Parathyroid adenoma (tissue), 2 donors: ENCODE data around the gene MRPL36.

Source experiments
- H2AFZ ChIP-seq: fragments of 300-600 bp; sonication (generic); one replicate; pipeline ENCODE4 v1.7.0; 2017; ENCODE audit warnings: antibody characterized with exemption, mild to moderate bottlenecking
- H3K27ac ChIP-seq: fragments of 300-600 bp; sonication (generic); one replicate; pipeline ENCODE4 v1.7.0; 2017
- H3K27me3 ChIP-seq: fragments of 300-600 bp; sonication (generic); one replicate; pipeline ENCODE4 v1.7.0; 2017; ENCODE audit warnings: low read length; ENCODE audit not compliant: control insufficient read depth, insufficient read depth
- H3K36me3 ChIP-seq: fragments of 300-600 bp; sonication (generic); one replicate; pipeline ENCODE4 v1.7.0; 2017; ENCODE audit warnings: low read length; ENCODE audit not compliant: control insufficient read depth, insufficient read depth
- H3K4me1 ChIP-seq: fragments of 300-600 bp; sonication (generic); one replicate; pipeline ENCODE4 v1.7.0; 2017; ENCODE audit warnings: control low read depth
- H3K4me2 ChIP-seq: fragments of 300-600 bp; sonication (generic); one replicate; pipeline ENCODE4 v1.7.0; 2017; ENCODE audit warnings: low read length
- H3K4me3 ChIP-seq: fragments of 300-600 bp; sonication (generic); one replicate; pipeline ENCODE4 v1.7.0; 2017; ENCODE audit warnings: low read depth, low read length
- H3K79me2 ChIP-seq: fragments of 300-600 bp; sonication (generic); one replicate; pipeline ENCODE4 v1.7.0; 2017; ENCODE audit warnings: control low read depth
- H3K9ac ChIP-seq: fragments of 300-600 bp; sonication (generic); one replicate; pipeline ENCODE4 v1.7.0; 2017; ENCODE audit warnings: mild to moderate bottlenecking
- H3K9me3 ChIP-seq: fragments of 300-600 bp; sonication (generic); one replicate; pipeline ENCODE4 v1.7.0; 2017; ENCODE audit warnings: low read length; ENCODE audit not compliant: control insufficient read depth
- TF ChIP-seq, protein P1 (sequence below): fragments of 300-600 bp; sonication (generic); IDR thresholded peaks from one replicate; pipeline ENCODE4 v1.7.0; 2017; ENCODE audit warnings: antibody characterized with exemption, mild to moderate bottlenecking
- donor health status: primary hyperparathyroidism.

The MRPL36 gene

DNA sequence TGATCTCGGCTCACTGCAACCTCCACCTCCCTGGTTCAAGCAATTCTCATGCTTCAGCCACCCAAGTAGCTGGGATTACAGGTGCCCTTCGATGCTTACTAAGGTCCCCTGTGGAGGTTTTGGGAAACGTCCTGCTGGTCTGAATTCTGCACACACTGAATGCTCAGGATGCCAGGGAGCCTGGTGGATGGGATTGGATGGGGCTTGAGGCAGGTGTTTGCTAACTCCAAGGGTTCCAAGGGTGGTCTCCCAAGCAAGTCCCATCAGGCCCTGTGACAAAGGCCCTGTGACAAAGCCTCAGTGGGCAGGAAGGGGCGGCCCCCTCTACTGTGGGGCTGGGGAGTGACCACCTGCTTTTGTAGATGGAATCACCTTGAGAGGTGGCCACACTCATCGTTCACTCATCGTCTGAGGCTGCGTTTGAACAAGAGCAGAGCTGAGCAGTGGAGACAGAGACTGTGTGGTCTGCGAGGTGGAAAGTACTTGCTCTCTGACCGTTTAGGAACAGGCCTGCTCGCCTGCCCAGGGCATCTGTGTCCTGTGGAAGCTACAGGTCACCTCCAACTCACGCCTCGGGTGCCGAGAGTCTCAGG lies 40.2 kb downstream of the MRPL36 start:
- Histone ChIP-seq H3K4me2 (no peak overlapping the region), H3K9ac (no peak overlapping the region)

DNA sequence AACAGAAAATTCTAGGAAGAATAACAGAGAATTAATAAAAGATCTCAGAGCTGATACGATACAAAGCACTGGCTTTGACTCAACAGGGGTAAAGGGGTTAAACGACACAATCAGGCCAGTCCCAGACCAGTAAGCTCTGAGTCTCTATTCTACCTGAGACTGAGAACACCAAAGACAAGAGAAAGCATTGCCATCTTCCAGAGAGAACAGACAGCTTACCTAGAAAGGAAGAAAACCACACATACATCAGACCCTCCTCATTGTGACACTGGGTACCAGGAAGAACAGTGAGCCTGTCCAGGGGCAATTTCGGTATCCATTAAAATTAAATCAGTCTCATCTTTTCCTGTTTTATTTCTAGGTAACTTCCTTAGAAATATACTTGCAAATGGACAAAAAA lies 41.1 kb downstream of the MRPL36 start:
- H3K27me3 ChIP-seq = no peaks in the 10 kb centered on the region
- no peak overlapping the region for H2AFZ ChIP-seq
- no peak overlapping the region for H3K9ac ChIP-seq
- H3K4me2 ChIP-seq = no peak overlapping the region
- no peak overlapping the region for H3K27ac ChIP-seq
- no peak overlapping the region for H3K4me3 ChIP-seq
- no peaks in the 10 kb centered on the region for H3K4me1 ChIP-seq
- H3K9me3 ChIP-seq = no peaks in the 10 kb centered on the region
- TF ChIP-seq, protein P1, sequence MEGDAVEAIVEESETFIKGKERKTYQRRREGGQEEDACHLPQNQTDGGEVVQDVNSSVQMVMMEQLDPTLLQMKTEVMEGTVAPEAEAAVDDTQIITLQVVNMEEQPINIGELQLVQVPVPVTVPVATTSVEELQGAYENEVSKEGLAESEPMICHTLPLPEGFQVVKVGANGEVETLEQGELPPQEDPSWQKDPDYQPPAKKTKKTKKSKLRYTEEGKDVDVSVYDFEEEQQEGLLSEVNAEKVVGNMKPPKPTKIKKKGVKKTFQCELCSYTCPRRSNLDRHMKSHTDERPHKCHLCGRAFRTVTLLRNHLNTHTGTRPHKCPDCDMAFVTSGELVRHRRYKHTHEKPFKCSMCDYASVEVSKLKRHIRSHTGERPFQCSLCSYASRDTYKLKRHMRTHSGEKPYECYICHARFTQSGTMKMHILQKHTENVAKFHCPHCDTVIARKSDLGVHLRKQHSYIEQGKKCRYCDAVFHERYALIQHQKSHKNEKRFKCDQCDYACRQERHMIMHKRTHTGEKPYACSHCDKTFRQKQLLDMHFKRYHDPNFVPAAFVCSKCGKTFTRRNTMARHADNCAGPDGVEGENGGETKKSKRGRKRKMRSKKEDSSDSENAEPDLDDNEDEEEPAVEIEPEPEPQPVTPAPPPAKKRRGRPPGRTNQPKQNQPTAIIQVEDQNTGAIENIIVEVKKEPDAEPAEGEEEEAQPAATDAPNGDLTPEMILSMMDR = no peak
- H3K36me3 ChIP-seq = no peaks in the 10 kb centered on the region
- no peaks in the 10 kb centered on the region for H3K79me2 ChIP-seq

More for the DNA sequence above, 40.2 kb downstream of the MRPL36 start:
- H3K9me3 ChIP-seq = no peaks in the 10 kb centered on the region
- TF ChIP-seq, protein P1 = no peak
- H3K79me2 ChIP-seq = no peaks in the 10 kb centered on the region
- H3K4me1 ChIP-seq = no peaks in the 10 kb centered on the region
- no peak overlapping the region for H3K4me3 ChIP-seq
- no peak overlapping the region for H3K27ac ChIP-seq
- H3K36me3 ChIP-seq = no peaks in the 10 kb centered on the region
- H2AFZ ChIP-seq = no peak overlapping the region
- H3K27me3 ChIP-seq = no peaks in the 10 kb centered on the region

DNA sequence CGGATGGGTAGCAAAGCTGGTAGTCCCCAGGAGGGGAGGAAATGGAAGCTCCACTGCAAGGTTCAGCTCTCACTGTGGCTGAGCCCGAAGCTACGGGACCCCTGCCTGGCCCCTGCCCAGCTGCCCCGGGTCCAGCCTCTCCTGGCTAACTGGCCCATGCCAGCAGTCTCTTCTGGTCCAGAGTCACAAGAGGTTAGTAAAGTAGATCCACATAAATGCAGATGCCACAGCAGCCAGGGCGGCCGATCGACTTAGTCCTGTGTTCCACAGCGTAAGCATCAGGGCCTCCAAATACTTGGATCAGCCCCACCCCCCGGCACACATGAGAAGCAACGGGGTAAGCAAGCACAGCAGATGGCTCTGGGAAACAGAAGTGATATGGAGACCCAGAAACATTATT lies 42.1 kb downstream of the MRPL36 start:
- no peaks in the 10 kb centered on the region for H3K79me2 ChIP-seq
- no peaks in the 10 kb centered on the region for H3K27me3 ChIP-seq
- H3K9ac ChIP-seq = no peak overlapping the region
- H3K4me3 ChIP-seq = no peak overlapping the region
- no peaks in the 10 kb centered on the region for H3K9me3 ChIP-seq
- no peak overlapping the region for H3K4me2 ChIP-seq
- no peaks in the 10 kb centered on the region for H3K36me3 ChIP-seq
- no peak overlapping the region for H2AFZ ChIP-seq
- no peak overlapping the region for H3K27ac ChIP-seq
- TF ChIP-seq, protein P1 = no peak
- H3K4me1 ChIP-seq = no peaks in the 10 kb centered on the region

DNA sequence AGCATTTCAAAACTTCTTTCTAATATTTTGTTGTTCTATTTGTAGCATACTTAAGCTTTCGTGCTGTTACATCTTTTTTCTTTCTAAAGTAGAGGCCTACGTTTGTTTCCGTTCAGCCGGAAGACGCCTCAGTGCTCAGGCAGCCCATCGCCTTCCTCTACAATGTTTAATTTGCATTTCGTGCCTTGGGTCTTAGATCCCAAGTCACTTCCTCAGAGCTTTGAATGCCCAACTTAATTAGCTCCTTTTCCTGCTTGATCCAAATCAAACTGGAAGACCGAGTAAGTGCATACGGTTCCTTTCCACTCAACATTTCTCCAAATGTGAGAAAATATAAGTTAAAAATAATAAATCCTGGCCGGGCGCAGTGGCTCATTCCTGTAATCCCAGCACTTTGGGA lies 43.2 kb downstream of the MRPL36 start:
- Histone ChIP-seq H3K4me3 (no peak overlapping the region), H3K9me3 (no peaks in the 10 kb centered on the region), H3K36me3 (no peaks in the 10 kb centered on the region), H3K27ac (no peak overlapping the region), H3K9ac (no peak overlapping the region), H3K79me2 (no peaks in the 10 kb centered on the region), H3K4me1 (no peaks in the 10 kb centered on the region), H3K27me3 (no peaks in the 10 kb centered on the region), H2AFZ (no peak overlapping the region), H3K4me2 (no peak overlapping the region)
- TF ChIP-seq, protein P1 = no peak

DNA sequence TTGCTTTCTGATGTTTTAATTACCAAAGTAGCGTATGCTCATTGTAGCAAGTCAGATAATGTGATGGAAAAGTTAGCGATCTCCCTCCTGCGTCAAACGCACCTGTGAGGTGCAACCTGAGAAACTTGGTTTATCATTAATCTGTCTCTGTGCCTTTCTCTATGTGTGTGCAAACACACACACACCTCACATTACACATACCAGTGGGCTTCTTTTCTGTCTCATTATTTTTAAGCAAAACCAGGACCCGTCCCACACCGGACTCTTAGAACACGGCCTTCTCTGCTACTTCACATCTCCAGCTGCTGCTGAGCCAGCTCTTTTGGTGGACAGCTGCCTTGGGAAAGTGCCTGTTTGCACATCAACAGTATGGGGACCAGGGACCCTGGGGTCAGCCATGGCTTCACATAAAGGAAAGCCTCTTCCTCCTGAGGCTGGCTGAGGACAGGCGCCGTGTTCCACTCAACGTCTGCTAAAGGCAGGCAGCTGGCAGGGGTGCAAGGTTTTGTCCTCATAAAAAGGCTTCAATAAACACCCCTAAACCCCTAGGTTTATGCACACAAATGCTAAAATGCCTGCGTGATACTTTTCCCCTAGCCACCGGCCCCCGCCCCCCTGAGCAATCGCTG lies 44.2 kb downstream of the MRPL36 start:
- H3K79me2 ChIP-seq = no peaks in the 10 kb centered on the region
- no peaks in the 10 kb centered on the region for H3K36me3 ChIP-seq
- TF ChIP-seq, protein P1 = no peak
- H3K9me3 ChIP-seq = no peaks in the 10 kb centered on the region
- H3K4me2 ChIP-seq = no peak overlapping the region
- no peak overlapping the region for H3K4me3 ChIP-seq
- H2AFZ ChIP-seq = no peak overlapping the region
- H3K4me1 ChIP-seq = no peaks in the 10 kb centered on the region
- H3K9ac ChIP-seq = no peak overlapping the region
- H3K27ac ChIP-seq = no peak overlapping the region
- H3K27me3 ChIP-seq = no peaks in the 10 kb centered on the region
